Measurements from ENCODE around the gene SUSD2. TPM values are rescaled to one million over a fixed set of nuclear protein-coding genes. Genes with fewer than 3 reads are reported as not detected.
"Not testable (repeated sequence)": the region's sequence is repeated elsewhere in the genome, so short reads cannot be mapped to it uniquely, and the experiment has no call there.

The SUSD2 gene
- total RNA-seq, 1 donor from 2014 or later: 3.2 TPM

DNA sequence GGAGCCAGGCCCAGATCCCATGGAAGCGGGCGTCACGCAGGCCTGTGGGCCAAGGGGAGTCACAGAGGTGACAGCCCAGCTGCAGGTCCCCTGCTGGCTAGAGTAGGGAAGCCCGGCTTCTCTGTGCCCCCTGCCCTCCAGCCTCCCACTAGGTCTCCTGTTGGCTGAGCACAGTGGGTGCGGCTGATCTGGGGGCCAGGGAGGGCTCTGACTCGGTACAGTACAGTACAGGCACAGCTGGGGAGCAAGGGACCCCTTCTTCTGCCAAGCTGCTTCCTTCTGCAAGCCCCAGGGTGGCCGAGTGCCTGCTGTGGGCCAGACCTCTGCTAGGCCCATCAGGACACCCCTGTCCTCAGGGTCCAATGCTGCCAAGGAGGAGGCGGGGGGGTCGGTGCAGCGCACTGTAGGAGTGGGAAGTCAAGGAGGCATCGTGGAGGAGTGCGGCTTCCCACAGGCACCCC, 10.1 kb downstream of the SUSD2 start:
- Histone ChIP-seq H3K27ac (replicated peaks) (no peak overlapping the region), H3K27me3 (ENCODE audit: low read depth) (no peaks in the 10 kb centered on the region), H3K36me3 (no peaks in the 10 kb centered on the region), H3K4me3 (no peak overlapping the region), H3K4me1 (peaks cover 20% of the 10 kb centered on the region), H3K9me3 (replicated peaks) (no peaks in the 10 kb centered on the region)
- no peak for TF ChIP-seq CTCF (IDR thresholded peaks at IDR 0.05; ENCODE audit: borderline replicate concordance)
- no peak for DNase-seq
- intact Hi-C loops (cut with micrococcal nuclease): loop anchor here (5.0 kb wide), 1 partner anchor 56 kb away; the partner anchor contains the start of gene GGT5

DNA sequence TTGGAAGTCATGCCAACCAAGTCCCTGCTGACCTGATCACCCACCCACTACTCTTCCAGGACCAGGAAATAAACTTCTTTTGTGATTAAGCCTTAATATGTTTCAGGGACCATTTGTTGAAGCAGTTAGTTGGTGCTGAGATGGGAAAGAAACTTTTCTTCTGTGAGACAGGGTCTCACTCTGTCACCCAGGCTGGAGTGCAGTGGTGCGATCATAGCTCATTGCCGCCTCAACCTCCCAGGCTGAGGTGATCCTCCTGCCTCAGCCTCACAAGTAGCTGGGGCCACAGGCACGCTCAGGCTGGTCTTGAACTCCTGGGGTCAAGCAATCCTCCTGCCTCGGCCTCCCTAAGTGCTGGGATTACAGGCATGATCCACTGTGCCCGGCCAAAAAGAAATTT, 10.6 kb downstream of the SUSD2 start:
- Histone ChIP-seq H3K27me3 (ENCODE audit: low read depth) (no peaks in the 10 kb centered on the region), H3K9me3 (replicated peaks) (no peaks in the 10 kb centered on the region), H3K4me1 (peaks cover 20% of the 10 kb centered on the region), H3K4me3 (no peak overlapping the region), H3K27ac (replicated peaks) (no peak overlapping the region), H3K36me3 (no peaks in the 10 kb centered on the region)
- no peak for TF ChIP-seq CTCF (IDR thresholded peaks at IDR 0.05; ENCODE audit: borderline replicate concordance)
- intact Hi-C loops (cut with micrococcal nuclease): loop anchor here (5.0 kb wide), 1 partner anchor 55 kb away; the partner anchor contains the start of gene GGT5
- DNase-seq: no peak

DNA sequence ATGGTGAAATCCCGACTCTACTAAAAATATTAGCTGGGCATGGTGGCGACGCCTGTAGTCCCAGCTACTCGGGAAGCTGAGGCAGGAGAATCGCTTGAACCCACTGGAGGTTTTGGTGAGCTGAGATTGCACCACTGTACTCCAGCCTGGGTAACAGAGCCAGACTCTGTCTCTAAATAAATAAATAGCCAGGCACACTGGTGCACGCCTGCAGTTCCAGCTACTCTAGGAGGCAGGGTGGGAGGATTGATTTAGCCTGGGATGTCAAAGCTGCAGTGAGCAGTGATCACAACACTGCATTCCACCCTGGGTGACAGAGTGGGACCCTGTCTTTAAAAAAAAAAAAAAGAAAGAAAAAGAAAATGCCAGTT, 17.4 kb downstream of the SUSD2 start:
- peaks cover 13% of the 10 kb centered on the region for H3K4me1 ChIP-seq
- no peaks in the 10 kb centered on the region for H3K36me3 ChIP-seq
- DNase-seq: no peak
- no peak overlapping the region for H3K4me3 ChIP-seq
- no peaks in the 10 kb centered on the region for H3K9me3 ChIP-seq (replicated peaks)
- no peak for TF ChIP-seq CTCF (IDR thresholded peaks at IDR 0.05; ENCODE audit: borderline replicate concordance)
- no peaks in the 10 kb centered on the region for H3K27me3 ChIP-seq (ENCODE audit: low read depth)
- intact Hi-C loops (cut with micrococcal nuclease): no loop called here
- peak overlapping the region; percentile 31 for H3K27ac ChIP-seq (replicated peaks)

- intact Hi-C loops (cut with micrococcal nuclease): no loop called here
- Histone ChIP-seq H3K36me3 (no peaks in the 10 kb centered on the region), H3K27ac (replicated peaks) (no peak overlapping the region), H3K27me3 (ENCODE audit: low read depth) (no peaks in the 10 kb centered on the region), H3K9me3 (replicated peaks) (no peaks in the 10 kb centered on the region), H3K4me1 (peaks cover 13% of the 10 kb centered on the region), H3K4me3 (no peak overlapping the region)
- DNase-seq: no peak
- no peak for TF ChIP-seq CTCF (IDR thresholded peaks at IDR 0.05; ENCODE audit: borderline replicate concordance)
Observed at GRCh38 chr22:24200619-24201212, 19.4 kb downstream of the SUSD2 start.

- H3K4me3 ChIP-seq: no peak overlapping the region
- H3K27ac ChIP-seq (replicated peaks): no peak overlapping the region
- DNase-seq: no peak
- intact Hi-C loops (cut with micrococcal nuclease): no loop called here
- peaks cover 21% of the 10 kb centered on the region for H3K4me1 ChIP-seq
- H3K9me3 ChIP-seq (replicated peaks): no peaks in the 10 kb centered on the region
- no peaks in the 10 kb centered on the region for H3K36me3 ChIP-seq
- no peak for TF ChIP-seq CTCF (IDR thresholded peaks at IDR 0.05; ENCODE audit: borderline replicate concordance)
- H3K27me3 ChIP-seq (ENCODE audit: low read depth): no peaks in the 10 kb centered on the region
Observed at GRCh38 chr22:24201681-24202614, 20.7 kb downstream of the SUSD2 start.

DNA sequence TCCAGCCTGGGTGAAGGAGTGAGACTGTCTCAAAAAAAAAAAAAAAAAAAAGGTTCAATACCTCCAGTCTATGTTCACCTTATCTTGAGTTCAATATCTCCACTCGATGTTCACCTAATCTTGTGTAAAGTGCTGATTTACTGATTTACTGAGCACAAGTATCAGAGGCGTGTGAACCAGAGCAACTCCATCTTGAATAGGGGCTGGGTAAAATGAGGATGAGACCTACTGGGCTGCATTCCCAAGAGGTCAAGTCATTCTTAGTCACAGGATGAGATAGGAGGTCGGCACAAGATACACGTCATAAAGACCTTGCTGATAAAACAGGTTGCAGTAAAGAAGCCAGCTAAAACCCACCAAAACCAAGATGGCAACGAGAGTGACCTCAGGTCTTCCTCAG, 22.6 kb downstream of the SUSD2 start:
- H3K27me3 ChIP-seq (ENCODE audit: low read depth); H3K27ac ChIP-seq (replicated peaks); H3K9me3 ChIP-seq (replicated peaks); H3K36me3 ChIP-seq; intact Hi-C loops (cut with micrococcal nuclease); H3K4me3 ChIP-seq; DNase-seq: not testable (repeated sequence)
- peaks cover 24% of the 10 kb centered on the region for H3K4me1 ChIP-seq
